Stimulated activated CD4-positive, alpha-beta T cell treated with anti-CD3 and anti-CD28 coated beads, TNF-alpha, amount 100 ng/mL, for 4 hours (primary cell): Measurements from ENCODE around the gene APBA1.

Experiments
- DNase-seq, 3 experiments: peaks; one replicate each; pipeline ENCODE4 v3.0.0-alpha.2; 2020; ENCODE audit warnings: low read depth in 3 of 3

APBA1 gene

GRCh38 chr9:69527454-69527853 is 144.7 kb downstream of the APBA1 start:
- DNase-seq: no peak

- DNase-seq: no peak
Observed at GRCh38 chr9:69526699-69527098, 145.5 kb downstream of the APBA1 start.

DNA sequence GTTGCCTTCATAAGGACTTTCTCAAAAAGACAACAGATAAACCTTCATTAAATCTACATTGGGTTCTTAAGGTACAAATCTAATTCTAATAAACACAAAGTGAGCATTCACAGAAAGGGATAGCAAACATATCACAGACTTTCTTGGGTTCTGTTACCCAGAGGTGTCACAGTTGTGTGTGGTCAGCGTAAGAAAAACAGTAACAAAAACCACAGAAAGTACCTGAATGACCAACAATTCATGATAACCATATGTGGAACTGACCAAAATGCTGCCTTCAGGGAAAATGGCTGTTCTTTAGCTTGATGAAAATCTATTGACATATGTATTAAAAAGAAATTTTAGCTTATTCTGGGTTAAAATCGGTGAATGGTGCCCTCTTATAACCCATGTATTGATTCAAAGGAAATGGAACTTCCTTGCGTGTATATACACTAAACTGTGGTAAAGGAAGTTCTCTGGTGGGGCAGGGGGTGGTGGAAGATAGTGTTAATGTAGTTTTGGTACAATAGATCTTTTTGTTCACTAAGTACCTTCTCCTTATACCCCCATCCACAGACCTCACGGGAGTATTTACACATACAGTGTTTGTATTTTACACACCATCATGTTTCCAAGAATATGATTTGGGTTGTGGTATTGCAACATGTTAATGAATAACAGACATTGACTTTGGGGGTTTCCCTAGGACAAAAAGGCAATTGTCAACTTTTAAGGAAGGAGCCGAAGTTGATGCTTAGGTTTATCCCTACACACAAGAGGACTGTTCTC is 152.5 kb downstream of the APBA1 start:
- DNase-seq: no peak

GRCh38 chr9:69516353-69517322 is 155.5 kb downstream of the APBA1 start:
- DNase-seq: no peak

DNA sequence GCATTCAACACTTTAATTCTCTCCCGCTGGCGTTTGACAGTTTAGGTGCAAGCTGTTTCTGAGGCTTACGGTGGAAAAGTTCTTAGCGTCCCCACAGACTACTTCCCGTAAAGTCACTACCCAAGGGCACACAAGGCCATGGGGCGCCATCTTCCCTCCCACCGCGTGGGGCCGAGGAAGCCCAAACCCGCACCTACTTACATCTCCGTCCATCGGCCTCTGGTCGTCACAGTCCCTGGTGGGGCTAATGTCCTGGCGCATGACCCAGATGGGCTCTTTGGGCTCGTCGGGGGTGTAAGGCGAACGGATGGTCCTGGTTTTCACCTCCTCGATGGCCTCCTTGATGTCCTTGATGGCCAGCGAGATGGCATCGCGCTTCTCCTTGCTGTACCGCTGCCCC is 156.4 kb downstream of the APBA1 start:
- no peak for DNase-seq

- no peak for DNase-seq
Observed at GRCh38 chr9:69513141-69513820, 158.9 kb downstream of the APBA1 start.

GRCh38 chr9:69504058-69504457 is 168.1 kb downstream of the APBA1 start:
- no peak for DNase-seq

GRCh38 chr9:69502671-69503301 is 169.4 kb downstream of the APBA1 start:
- no peak for DNase-seq

GRCh38 chr9:69500896-69501295 is 171.3 kb downstream of the APBA1 start:
- DNase-seq: no peak

- DNase-seq: no peak
Observed at GRCh38 chr9:69499959-69500358, 172.2 kb downstream of the APBA1 start.

DNA sequence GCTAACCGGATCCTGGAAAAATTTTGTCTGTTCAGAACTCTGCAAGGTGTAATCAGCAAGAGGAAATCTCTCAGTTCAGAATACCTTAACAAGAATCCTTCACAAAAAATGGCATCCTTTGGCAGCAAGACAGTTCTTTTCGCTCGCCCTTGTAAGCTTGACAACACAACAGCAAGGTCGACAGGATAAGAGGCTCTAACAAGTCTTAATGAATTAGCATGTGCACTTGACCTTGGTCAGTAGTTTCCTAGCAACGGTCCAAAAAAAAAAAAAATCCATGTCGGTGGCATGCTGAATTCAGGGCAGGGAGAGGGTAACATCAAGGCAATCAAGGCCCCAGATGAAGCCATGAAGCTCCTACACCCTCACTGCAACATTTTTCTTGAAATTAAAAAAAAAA is 172.8 kb downstream of the APBA1 start:
- DNase-seq: no peak

DNA sequence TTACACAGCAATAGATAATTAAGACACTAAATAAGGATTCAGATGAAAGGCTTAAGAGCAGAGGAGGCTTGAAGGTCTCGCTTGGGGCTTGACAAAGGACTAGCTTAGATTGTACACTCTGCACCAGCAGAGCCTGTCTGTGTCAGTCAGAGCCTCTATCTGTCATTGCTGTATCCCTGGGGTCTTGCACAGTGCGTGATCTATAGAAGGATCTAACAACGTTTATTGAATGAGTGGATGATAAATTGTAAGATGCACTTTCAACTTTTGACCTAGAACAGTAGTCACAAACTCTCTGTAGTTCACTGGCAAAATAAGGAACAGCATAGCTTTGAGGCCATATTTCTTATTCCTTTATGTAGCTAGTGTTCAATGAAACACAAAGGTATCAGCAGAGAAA is 173.7 kb downstream of the APBA1 start:
- no peak for DNase-seq

DNA sequence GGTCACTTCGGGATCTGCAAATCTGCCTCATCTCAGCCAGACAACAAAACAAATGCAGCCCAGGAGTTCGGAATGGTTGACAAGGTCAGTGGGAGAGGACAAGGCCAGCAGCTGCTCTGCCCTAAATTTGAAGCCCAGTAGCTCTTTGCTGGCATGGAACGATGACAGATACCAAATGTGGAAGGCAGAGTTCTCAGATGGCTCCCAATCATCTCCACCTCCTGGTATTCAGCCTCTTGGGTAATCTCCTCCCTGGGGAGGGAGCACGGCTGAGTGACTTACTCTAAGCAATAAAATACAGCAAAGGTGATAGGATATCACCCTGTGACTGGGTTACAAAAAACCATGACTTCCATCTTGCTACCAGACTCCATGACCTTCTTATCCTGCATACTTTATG is 174.4 kb downstream of the APBA1 start:
- no peak for DNase-seq

DNA sequence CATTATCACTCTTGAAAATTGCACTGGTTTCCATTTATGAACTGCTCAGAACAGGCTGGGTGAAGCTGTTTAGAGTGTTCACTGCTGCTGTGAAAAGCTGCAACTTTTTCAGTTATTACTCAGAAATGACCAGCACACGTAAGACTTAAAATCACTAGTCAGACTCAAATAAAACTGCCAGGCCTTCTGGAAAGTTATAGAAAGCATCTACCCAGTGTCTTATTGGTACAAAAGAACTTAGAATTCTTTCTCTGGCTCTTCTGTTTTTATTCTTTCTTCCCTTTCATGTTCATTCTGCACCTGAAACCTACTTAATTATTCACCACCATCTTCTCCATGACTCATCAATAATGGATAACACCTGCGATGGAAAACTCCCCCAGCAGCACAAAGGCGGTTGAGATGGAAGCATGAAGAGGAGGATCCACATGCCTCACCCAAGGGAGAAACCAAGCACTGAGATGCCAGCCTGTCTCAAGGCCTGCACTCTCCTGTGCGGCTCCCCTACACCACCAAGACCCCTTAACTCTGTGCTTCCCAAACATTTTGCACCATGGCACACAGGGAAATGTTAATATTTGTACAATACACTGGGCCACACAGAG is 175.2 kb downstream of the APBA1 start:
- DNase-seq: no peak

- DNase-seq: no peak
Observed at GRCh38 chr9:69495296-69495695, 176.9 kb downstream of the APBA1 start.

DNA sequence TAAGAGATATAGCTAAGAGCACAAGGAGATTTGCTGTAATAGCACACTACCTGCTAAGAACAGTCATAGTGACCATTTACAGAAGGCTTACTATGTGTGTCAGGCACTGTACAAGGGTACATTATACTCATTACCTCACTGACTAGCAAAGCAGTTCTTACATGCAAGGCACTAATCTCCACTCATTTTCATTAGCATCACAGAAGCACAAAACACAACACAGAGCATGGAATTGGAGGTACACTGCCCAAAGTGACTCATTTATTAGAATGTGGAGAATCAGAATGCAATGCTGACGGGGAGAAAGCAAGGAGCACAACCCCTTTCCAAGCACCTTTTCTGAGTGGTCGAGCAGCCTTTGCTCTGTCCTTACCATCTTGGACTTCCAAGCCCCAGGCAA is 177.4 kb downstream of the APBA1 start:
- DNase-seq: no peak

DNA sequence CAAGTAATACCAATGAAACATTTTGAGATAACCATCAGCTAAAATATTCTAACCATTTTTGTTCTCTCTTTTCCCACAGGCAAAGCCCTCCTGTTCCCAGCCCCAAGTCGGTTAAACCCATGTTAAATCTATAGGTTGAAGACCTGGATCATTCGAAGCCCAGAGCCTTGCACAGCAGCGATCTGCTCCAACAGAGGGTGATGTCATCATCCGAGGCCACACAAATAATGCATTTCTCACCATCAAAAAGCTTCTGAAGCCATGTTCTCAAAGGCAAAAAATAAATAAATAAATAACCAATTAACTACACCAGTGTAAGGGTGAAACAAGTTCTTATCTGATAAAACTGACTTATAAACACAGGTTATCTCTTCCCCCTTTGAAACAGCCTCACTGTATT is 178.0 kb downstream of the APBA1 start:
- DNase-seq: no peak

GRCh38 chr9:69486498-69486897 is 185.7 kb downstream of the APBA1 start:
- no peak for DNase-seq

GRCh38 chr9:69485466-69485865 is 186.7 kb downstream of the APBA1 start:
- DNase-seq: no peak

DNA sequence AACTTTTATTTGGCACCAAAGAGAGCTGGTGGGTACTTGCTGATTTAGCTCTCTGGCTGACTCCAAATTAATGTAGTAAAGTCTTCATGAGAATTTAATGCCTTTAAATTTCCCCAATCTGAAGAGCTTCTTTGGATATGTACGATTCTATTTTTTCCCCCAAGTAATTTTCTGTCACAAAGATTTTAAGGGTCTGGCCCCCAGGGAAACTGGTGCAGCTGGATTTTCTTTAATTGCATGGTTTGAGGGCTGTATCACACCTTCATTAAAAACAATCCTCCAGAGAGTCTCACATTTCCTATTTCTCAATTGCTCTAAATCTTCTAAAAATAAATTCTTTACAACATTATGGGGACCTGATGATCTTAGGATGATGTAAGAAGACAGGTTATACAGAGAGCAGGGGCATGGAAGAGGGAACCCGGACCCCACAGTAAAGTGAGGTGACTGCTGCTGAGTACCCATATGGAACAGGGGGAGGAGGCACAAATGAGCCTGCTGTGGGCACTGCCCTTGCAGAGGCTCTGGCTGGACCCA is 188.2 kb downstream of the APBA1 start:
- no peak for DNase-seq

GRCh38 chr9:69476797-69477196 is 195.4 kb downstream of the APBA1 start:
- DNase-seq: no peak
